Inflammatory macrophage treated with lipopolysaccharide for 4 hours (primary cell): ENCODE data around the gene SORCS2.
A peak's percentile ranks its signal among the peaks of the same experiment; 100 is the strongest.

ENCODE experiments used
- DNase-seq: peaks from one replicate; pipeline ENCODE4 v3.0.0-alpha.2; 2020

Gene SORCS2

DNA sequence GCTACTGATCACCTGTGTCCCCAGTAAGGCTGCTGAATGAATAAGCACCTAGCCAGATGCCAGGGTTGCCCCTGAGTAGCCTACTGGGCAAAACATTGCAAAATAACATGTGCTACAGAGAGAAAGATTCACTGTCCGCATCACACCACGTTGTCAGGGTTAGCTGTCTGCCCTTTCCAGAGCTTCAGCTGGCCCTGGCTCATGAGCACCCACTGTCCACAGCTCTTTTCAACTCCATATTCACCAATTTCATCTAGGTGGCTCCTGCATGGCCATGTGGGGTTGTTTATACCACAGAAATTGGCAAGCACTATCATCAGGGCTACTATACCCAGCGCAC, 470.1 kb downstream of the SORCS2 start:
- DNase-seq, result no peak

DNA sequence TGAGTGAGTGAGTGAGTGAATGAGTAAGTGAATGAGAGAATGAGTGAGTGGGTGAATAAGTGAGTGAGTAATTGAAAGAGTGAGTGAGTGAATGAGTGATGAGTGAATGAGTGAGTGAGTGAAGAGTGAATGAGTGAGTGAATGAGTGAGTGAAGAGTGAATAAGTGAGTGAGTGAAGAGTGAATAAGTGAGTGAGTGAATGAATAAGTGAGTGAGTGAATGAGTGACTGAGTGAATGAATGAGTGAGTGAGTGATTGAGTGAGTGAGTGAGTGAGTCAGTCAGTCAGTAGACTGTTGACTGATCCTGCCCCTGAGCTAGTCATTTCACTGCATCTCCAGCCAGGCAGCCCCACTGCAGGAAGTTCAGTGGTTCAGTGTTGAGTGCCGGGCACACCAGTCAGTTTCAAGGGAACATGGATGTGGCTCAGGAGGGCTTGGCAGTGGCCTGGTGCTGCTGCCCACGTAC, 470.8 kb downstream of the SORCS2 start:
- no peak for DNase-seq

DNA sequence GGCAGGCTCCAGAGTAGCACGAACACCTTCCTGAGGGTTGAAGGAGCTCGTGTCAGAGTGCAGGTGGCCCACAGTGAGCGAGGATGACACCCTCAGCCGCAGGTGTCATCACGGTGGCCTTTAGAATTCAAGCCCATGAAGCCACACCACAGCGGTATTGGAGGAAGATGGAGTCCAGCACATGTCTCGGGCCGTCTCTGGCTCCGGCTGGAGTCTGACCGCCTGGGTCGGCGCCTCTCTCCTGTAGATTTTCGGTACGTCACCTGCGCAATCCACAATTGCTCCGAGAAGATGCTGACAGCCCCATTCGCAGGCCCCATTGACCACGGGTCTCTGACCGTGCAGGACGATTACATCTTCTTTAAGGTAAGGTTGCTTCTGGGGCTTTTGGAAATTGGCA, 471.8 kb downstream of the SORCS2 start:
- DNase-seq, result no peak

DNA sequence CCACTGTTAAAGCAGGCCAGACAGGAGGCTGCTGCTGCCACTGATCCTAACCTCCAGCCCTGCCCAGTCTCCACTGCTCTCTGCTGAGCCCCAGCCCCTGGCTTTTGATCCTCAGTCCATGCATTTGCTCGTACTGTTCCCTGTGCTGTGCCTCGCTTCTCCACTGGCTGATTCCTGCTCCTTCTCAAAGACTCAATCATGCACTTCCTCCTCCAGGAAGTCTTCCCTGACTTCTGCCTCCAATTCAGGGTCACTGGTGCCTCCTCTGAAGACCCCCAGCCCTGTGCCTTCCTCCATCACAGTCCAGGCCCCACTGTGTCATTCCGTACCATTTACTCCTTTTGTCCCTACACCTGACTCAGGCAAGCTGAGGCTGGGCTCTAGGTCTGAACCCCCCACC, 473.0 kb downstream of the SORCS2 start:
- DNase-seq, result no peak

DNA sequence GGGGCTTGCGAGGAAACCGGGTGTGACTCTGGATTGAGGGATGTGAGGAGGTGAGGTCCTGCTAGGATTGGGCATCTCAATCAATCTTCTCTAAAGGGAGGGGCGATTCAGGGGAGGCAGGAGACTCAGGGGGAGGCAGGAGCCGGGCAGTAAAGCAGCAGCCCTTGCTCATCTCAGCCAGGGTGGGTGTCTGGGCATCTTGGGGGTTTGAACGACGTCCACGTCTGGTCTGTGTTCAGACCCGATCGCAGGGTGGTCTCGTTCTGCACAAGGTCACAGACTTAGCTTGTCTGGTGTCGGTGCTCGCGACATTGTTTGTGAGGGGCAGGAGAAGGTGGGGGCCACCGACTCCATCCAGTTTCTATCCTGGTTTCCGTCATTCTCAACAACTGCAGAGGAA, 473.7 kb downstream of the SORCS2 start:
- no peak for DNase-seq

DNA sequence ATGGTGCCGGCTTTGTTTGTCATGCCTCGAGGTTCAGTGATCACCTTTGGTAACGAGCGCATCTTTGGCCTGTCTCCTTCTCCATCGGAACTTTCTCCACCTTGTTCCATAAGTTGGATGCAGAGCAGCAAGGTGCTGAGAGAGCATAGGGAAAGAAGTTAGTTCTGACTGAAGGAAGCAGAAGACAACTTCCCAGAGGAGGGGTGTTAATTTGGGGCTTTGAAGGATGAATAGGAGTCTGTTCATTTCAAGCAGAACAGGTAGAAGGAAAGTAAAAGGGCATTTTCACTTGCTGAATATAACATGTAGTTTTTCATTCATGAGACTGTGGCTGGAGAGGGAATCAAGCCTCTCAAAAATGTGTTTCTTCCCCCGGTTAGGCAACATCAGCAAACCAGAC, 474.4 kb downstream of the SORCS2 start:
- no peak for DNase-seq

DNA sequence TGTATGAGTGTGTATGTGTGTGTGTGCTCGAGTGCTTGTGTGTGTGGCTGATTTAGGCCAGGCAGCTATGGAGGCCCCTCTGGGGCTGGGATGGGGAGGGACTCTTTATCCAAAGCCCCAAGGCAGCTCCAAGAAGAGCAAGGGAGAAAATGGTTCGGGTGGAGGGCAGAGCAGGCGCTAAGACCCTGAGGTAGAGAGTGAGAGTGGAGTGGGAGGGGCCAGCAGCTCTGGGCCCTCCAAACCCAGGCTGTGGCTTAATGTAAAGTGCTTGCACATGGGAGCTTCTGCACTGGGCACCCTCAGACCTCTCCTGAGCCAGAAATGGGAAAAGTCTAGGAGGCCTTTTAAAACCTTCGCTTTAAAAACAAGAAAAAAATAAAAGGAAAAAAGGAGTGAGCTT, 475.9 kb downstream of the SORCS2 start:
- DNase-seq, result no peak

DNA sequence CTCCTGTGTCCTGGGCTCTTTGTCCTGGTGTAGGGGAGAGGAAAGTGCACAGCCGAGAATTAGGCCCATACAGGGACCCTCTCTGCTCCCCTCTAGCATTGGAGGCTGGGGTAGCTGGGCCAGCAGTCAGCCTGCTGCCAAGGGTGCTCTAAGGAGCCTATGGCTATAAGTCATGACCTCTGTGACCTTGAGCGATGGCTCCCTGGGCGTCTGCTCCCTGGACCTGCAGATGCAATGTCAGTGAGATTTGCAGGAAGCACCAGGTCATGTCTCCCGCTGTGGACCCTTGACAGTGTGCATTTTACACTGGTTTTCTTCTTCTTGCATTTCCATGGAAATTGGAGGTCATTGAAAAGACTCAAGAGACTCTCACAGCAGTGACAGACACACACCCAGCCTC, 476.5 kb downstream of the SORCS2 start:
- DNase-seq, result no peak

DNA sequence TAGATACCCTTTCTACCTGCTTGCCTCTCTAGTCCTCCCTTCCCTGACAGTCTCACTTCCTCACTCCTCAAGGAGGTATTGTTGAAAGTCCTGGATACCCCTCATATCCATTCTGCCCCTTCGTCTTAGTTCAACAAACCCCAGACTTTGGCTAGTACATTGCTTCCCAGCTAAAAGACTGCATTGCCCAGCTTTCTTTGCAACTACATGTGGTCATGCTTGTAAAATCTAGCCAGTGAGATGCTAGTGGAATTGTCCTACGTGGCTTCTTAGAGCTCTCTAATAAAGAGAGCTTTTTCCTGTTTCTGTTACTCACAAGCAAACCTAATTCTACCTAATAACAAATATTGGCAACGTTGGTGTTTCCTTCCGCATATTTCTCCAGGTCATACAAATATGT, 480.3 kb downstream of the SORCS2 start:
- no peak for DNase-seq

DNA sequence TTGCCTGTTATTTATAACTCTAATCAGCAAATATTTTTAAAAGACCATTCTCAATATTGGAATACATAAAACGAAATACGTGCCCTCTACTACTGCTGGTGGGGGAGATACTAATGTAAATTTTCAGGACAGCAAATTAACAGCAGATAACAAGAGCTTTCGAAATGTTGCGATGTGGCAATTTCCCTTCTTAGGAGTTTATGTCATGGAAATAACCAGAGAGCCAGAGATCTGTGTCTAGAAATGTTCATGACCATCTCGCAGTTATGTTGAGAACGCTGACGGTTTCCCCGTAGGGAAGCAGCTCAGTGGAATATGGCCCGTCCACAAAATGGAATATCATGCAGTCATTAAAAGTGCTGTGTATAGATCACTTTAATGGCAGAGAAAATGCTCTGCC, 480.8 kb downstream of the SORCS2 start:
- DNase-seq, result peak; percentile 87

DNA sequence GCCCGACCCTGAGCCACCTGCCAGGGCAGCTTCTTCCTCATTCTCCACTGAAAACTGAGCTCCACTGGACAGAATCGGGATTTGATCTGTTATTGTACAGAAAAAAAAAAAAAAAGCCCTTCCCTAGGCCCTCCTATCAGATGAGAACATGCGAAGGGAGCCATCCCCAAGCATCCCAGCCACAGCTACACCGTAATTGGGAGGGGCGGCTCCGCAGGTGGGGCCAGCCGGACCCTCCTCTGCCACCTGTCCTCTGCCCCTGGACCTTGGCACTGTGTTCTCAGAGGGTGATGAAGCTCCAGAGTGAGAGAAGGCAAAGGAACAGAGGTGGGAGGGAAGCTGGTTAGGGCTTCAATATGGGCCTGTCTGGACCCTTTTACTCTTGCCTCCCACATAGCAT, 482.4 kb downstream of the SORCS2 start:
- no peak for DNase-seq

DNA sequence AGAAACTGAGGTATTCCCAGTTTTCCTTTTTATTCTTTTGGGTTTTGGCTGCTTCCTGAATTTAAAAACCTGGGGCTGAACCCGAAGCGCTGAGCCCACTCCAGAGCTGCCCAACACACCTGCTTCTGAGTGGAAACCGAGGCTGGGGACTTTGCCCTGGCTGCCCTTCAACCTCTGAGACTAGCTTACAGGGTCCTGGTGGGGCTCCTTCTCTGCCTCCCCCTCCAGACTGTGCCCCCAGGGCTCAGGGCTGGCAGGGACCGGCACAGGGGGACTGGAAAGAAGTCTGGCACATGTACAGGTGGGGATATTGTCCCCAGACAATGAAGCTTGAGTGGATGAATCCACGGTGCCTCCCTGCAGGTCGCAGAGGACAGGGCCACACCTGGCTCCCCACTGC, 482.8 kb downstream of the SORCS2 start:
- DNase-seq, result no peak

DNA sequence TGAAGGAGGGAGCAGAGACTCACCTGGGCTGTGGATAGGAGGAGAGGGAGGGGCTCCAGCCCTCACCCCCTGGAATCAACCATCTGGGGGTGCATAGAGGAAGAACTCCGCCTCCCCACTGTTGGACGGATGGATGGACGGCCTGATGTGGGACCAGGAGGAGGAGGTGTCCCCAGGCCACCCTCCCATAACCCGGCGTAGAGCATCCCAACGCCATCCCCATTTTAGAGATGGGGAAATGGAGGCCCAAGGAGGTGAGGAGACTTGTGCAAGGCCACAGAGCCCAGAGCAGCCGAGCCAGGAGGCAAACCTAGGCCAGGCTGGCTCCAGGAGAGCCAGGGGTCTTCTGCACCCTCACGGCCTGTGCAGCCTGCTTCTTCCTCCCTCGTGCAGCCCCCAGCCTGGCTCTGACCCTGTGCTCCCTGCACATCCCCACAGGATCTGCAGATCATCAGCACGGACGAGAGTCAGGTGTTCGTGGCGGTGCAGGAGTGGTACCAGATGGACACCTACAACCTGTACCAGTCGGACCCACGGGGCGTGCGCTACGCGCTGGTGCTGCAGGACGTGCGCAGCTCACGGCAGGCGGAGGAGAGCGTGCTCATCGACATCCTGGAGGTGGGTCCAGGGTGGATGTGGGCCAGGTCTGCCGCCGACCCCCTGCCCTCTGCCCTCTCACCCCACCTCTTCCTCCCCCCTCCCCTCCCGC, 483.4 kb downstream of the SORCS2 start:
- DNase-seq, result no peak

DNA sequence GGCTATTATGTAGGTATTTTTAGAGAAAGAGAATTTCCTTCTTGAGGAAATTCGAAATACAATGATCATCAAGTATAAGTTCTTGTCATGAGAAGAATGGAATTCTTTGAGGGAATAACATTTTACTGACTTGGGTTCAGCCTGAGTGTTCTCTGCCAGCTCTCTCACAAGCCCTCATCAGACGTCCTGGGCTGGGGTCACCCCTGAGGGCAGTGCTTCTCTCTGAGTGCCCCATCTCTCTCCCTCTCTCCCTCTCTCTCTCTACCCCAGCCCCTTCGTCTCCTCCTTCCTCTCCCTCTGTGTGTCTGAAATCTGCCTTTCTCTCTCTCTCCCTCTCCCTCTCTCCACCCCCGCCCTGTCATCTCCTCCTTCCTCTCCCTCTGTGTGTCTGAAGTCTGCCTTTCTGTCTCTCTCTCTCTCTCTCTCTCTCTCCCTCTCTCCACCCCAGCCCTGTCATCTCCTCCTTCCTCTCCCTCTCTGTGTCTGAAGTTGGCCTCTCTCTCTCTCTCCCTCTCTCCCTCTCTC, 484.1 kb downstream of the SORCS2 start:
- no peak for DNase-seq

DNA sequence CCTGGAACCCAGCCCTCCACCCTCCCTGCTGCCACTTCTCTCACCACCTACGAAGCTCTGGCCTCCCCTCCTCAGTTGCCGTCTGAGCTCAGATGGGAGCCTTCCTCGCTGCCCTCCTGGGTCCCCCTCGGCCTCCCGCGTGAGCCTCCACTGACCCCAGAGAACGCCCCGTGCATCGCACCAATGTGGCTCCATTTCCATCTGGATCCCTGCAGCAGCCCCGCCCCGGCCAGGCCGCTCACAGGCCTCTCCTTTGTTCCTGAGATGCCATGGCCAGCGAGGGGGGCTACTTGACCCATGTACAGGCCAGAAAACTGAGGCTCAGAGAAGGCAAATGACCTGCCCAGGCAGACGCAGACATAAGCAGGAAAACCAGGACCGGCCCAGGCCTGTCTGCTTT, 484.7 kb downstream of the SORCS2 start:
- no peak for DNase-seq

DNA sequence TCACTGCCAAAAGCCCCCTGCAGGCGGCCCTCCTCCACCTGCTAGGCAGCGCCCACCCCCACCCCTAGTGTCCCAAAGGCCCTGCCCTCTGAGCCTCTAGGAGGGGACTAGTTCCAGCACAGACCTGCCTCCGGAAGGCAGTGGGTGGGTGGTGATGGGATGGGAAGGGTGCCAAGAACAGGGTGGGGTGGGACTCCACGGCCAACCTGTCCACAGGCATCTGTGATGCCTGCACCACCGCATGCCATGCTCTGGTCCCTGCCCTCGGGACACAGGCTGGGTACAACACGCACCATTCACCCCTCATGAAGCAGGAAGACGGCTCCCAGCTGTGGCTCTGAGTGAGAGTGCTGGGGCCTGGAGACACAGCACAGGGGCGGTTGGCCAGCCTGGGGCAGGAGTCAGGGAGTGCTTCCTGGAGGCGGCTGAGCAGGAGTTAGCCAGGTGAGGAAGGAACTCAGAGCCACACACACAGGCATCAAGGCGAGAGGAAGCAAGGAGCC, 485.5 kb downstream of the SORCS2 start:
- no peak for DNase-seq

DNA sequence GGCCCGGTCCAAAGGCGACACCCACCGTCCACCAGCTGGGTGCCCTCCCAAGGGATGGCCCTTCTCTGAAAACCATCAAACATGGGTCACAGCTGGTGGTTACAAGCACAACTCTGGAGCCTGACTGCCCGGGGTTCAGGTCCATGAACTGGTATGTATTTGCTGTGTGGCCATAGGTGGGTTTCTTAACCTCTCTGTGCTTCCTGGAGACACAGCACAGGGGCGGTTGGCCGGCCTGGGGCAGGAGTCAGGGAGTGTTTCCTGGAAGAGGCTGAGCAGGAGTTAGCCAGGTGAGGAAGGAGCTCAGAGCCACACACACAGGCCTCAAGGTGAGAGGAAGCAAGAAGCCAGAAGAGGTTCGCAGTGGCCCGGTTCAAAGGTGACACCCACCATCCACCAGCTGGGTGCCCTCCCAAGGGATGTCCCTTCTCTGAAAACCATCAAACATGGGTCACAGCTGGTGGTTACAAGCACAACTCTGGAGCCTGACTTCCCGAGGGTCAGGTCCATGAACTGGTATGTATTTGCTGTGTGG, 486.0 kb downstream of the SORCS2 start:
- DNase-seq, result no peak

DNA sequence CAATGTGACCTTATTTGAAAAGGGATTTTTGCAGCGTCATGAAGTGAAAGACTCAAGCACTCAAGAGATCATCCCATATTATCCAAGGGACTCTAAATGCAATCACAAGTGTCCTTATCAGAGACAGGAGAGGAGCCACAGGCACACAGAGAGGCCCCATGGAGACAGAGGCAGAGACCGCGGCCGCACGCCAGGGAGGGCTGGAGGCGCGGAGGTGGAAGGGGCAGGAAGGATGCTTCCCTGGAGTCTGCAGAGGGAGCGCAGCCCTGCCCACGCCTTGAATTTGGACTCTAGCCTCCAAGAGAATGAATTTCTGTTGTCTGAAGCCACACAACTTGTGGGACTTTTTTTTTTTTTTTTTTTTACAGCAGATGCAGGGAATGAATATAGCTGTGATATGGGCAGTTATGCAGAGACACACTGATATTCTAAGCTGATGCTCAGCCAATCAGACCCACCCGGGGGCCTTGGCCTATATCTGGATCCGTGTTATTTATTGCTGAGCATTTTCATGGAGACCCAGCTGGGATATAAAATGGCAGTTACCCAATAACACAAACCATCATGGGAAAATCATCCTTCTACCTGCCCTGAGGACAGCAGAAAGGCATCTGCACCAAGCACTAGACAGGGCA, 487.2 kb downstream of the SORCS2 start:
- DNase-seq, result no peak

DNA sequence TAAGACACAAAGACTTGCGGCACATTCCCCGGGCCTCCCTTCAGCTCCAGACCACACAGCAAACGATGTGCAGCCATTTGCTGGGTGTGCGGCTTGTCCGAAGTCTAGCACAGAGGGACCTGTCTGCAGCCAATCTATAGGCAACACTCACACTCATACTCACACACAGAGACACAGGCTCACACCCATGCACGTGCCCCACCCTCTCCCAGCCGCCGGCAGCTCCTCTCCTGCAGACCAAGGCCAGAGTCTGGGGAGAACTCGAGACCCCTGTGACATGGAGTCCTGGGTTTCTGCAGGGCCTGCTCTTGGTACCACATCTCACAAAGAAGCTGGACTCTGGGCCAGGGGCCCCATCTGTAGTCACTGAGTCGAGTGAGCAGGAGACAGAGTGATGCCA, 487.8 kb downstream of the SORCS2 start:
- no peak for DNase-seq

DNA sequence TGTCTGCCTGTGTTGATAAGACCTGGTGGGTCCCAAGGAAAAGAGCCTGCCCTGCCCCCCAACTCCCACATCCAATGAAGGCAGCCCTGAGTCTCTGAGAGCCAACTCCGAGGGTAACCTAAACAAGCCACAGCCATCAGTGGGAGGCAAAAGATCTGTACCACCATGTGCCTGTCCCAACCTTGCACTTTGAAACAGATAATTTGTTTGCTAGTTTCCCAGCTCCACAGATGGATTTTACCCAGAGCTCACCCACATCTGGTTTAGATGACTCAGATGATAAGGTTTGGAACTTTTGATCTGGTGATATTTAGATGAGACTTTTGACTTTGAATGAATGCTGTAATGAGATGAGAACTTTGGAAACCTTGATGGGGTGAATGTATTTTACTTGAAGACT, 488.4 kb downstream of the SORCS2 start:
- DNase-seq, result no peak

DNA sequence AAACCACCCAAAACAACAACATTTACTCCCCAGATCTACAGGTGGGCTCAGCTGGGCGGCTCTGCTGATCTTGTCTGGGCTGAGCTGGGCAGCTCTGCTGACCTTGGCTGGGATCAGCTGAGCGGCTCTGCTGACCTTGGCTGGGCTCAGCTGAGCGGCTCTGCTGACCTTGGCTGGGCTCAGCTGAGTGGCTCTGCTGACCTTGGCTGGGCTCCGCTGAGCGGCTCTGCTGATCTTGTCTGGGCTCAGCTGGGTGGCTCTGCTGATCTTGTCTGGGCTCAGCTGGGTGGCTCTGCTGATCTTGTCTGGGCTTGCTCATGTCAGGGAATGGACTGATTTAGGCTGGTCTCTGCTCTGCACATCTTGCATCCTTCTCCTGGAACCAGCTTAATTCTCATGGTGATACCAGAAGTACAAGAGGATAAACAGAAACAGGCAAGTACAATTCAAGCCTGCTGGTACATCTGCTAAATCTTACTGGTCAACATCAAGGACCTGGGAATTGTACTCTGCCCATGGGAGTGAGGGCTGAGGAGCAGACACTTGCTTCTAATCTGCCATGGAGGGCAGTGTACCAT, 490.9 kb downstream of the SORCS2 start:
- DNase-seq, result no peak

DNA sequence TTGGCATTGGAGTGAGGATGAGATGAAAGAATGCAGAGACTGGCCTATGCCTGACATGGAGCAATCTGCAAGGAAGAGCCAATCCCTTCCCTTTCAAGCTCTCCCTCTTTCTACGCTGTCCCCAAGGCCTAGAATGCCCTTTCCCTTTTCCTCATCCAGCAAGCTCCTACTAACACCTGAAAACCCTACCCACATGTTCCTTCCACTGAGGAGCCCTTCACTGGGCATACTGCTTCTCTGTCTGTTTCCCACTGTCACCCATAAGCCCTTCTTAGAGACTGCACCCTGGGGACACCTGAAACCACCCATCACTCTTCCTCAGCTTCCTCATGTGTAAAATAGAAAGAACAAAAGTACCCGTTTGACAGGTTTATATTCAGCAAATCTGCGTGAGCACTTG, 492.0 kb downstream of the SORCS2 start:
- no peak for DNase-seq

DNA sequence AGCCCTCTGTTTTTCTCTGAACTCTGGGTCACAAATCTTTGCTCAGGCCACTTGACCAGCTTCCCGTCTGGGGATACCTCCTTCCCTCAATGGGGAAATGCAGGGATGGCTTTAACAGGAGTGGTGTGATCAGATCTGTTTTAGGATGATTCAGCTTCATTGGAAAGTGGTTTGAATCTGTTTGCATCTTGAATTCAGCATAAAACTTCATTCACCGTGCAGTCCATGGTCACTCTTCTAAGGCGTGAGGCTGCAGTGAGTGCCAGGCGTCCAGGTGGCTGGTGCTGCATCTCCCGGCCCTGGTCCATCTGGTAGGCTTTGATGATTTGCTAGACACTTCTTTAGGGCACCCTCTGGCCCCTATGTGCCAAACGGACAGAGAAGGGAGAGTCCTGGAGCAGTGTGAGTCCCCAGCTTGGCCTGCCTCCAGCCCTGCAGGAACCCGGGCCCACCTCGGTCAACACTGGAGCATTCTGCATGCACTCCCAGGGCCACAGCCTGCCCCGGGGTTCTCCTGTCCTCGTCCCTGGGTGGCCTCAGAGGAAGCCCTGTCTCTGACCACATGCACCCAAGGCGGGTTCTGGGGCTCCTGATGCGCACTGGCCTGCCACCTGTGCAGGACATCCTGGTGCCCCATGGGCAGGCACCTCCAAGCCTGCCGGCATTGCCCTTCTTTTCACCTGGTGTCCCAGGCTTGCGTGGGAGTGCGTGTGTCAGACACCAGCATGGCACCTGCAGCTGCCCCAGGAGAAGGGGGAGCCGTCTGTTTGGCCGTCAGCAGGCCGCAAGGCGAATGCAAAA, 493.9 kb downstream of the SORCS2 start:
- no peak for DNase-seq
